Uterus (tissue), 4 donors: ENCODE measurements around the gene CFAP77. TPM values are rescaled to one million over a fixed set of nuclear protein-coding genes. Genes with fewer than 3 reads are reported as not detected.

ENCODE experiments used
- DNase-seq, 2 donors: peaks; one replicate each; pipeline ENCODE4 v3.0.0-alpha.2; 2019 to 2020
- H3K27ac ChIP-seq, 2 donors: fragments of 200-600 bp; sonication (generic); 1 replicate in 1 of 2; 2 replicates in 1 of 2; pipeline ENCODE4 v1.5.1; 2016 to 2018
- H3K27me3 ChIP-seq, 2 donors: fragments of 200-600 bp; sonication (generic); one replicate each; pipeline ENCODE4 v1.5.1; 2018 to 2019; ENCODE audit warnings: control low read depth in 1 of 2
- H3K36me3 ChIP-seq, 2 donors: fragments of 200-600 bp; sonication (generic); one replicate each; pipeline ENCODE4 v1.5.1; 2019; ENCODE audit warnings: control low read depth in 1 of 2
- H3K4me1 ChIP-seq, 2 donors: fragments of 200-600 bp; sonication (generic); one replicate each; pipeline ENCODE4 v1.5.1; 2018 to 2019; ENCODE audit warnings: control low read depth in 1 of 2
- H3K4me3 ChIP-seq, 2 donors: fragments of 200-600 bp; sonication (generic); 1 replicate in 1 of 2; 2 replicates in 1 of 2; pipeline ENCODE4 v1.5.1; 2018 to 2019; ENCODE audit warnings: mild to moderate bottlenecking in 1 of 2
- H3K9me3 ChIP-seq, 2 donors: fragments of 200-600 bp; sonication (generic); one replicate each; pipeline ENCODE4 v1.5.1; 2019; ENCODE audit warnings: control low read depth in 1 of 2
- CTCF ChIP-seq, 4 experiments: fragments of 200-600 bp in 2 of 4; fragments of 450-650 bp in 2 of 4; sonication (generic) in 2 of 4; IDR thresholded peaks; one replicate each; pipeline ENCODE4 v1.5.1; 2016 to 2019; ENCODE audit warnings: antibody characterized with exemption in 4 of 4, mild to moderate bottlenecking in 2 of 4, moderate library complexity in 1 of 4
- POLR2A ChIP-seq, 2 donors: fragments of 450-650 bp; IDR thresholded peaks; one replicate each; pipeline ENCODE4 v1.6.1; 2016; ENCODE audit warnings: antibody characterized with exemption in 2 of 2, mild to moderate bottlenecking in 1 of 2, moderate library complexity in 1 of 2
- intact Hi-C: fragments of 100-400 bp; cut with DNase I; formaldehyde crosslinking; loops from one replicate; pipeline ENCODE4 v1.15.1; 2023; ENCODE audit warnings: low total_unique reads
- total RNA-seq, 4 donors: library from RNA; depleted of rRNA in 3 of 4; stranded (reverse); fragments of >200 nt in 3 of 4; gene quantifications; one replicate each; pipeline versions ENCODE4 v1.1.0 to v1.2.4, GENCODE V29; 2014 to 2023
- donor health status: DM: yes; HTN: yes; CAD: no.

The CFAP77 gene
- total RNA-seq, 4 donors from 2014 or later, result 1.4 TPM; not detected in 3

- no peak overlapping the region for H3K4me3 ChIP-seq
- H3K27me3 ChIP-seq, result no peaks in the 10 kb centered on the region
- intact Hi-C loops, result no loop called here
- no peaks in the 10 kb centered on the region for H3K9me3 ChIP-seq
- DNase-seq, result no peak
- H3K4me1 ChIP-seq, result no peaks in the 10 kb centered on the region
- H3K27ac ChIP-seq, result no peak overlapping the region
- TF ChIP-seq POLR2A (IDR thresholded peaks at IDR 0.05) (no peak), CTCF (IDR thresholded peaks at IDR 0.05) (no peak)
- no peaks in the 10 kb centered on the region for H3K36me3 ChIP-seq
Measured at GRCh38 chr9:132497731-132498130, 87.7 kb downstream of the CFAP77 start.

GRCh38 chr9:132498531-132499210 lies 88.7 kb downstream of the CFAP77 start:
- DNase-seq, result no peak
- TF ChIP-seq CTCF (IDR thresholded peaks at IDR 0.05) (no peak), POLR2A (IDR thresholded peaks at IDR 0.05) (no peak)
- H3K27ac ChIP-seq, result no peak overlapping the region
- H3K4me1 ChIP-seq, result no peaks in the 10 kb centered on the region
- H3K9me3 ChIP-seq, result no peaks in the 10 kb centered on the region
- intact Hi-C loops, result no loop called here
- no peak overlapping the region for H3K4me3 ChIP-seq
- H3K36me3 ChIP-seq, result no peaks in the 10 kb centered on the region
- H3K27me3 ChIP-seq, result no peaks in the 10 kb centered on the region

- intact Hi-C loops, result no loop called here
- no peaks in the 10 kb centered on the region for H3K36me3 ChIP-seq
- TF ChIP-seq CTCF (IDR thresholded peaks at IDR 0.05), result no peak
- TF ChIP-seq POLR2A (IDR thresholded peaks at IDR 0.05), result no peak
- no peaks in the 10 kb centered on the region for H3K27me3 ChIP-seq
- no peaks in the 10 kb centered on the region for H3K4me1 ChIP-seq
- DNase-seq, result no peak
- H3K9me3 ChIP-seq, result no peaks in the 10 kb centered on the region
- H3K27ac ChIP-seq, result no peak overlapping the region
- no peak overlapping the region for H3K4me3 ChIP-seq
Measured at GRCh38 chr9:132499251-132499650, 89.2 kb downstream of the CFAP77 start.

DNA sequence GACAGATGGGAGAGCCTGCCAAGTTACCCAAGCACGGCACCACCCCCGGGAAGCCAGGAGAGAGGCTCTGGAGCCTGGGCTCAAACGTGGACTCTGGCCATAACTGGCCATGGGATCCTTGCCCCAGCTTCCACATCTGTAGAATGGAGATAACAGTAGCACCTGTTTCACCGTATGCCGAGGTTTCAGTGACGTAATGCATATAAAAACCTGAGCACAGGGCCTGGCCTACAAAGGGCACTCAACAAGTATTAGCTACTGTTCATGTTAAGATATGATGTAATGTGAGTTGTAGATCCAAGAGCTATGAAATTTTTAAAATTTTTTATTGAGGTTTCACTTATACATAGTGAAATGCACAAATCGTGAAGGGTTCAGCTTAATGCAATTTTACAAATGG lies 90.2 kb downstream of the CFAP77 start:
- H3K36me3 ChIP-seq, result no peaks in the 10 kb centered on the region
- H3K27me3 ChIP-seq, result no peaks in the 10 kb centered on the region
- no peak overlapping the region for H3K27ac ChIP-seq
- no peaks in the 10 kb centered on the region for H3K9me3 ChIP-seq
- no peak overlapping the region for H3K4me3 ChIP-seq
- TF ChIP-seq CTCF (IDR thresholded peaks at IDR 0.05) (no peak), POLR2A (IDR thresholded peaks at IDR 0.05) (no peak)
- no peak for DNase-seq
- H3K4me1 ChIP-seq, result no peaks in the 10 kb centered on the region
- intact Hi-C loops, result no loop called here

- H3K36me3 ChIP-seq, result no peaks in the 10 kb centered on the region
- no peaks in the 10 kb centered on the region for H3K9me3 ChIP-seq
- no peak for DNase-seq
- no peaks in the 10 kb centered on the region for H3K4me1 ChIP-seq
- no peak for TF ChIP-seq CTCF (IDR thresholded peaks at IDR 0.05)
- TF ChIP-seq POLR2A (IDR thresholded peaks at IDR 0.05), result no peak
- no peak overlapping the region for H3K27ac ChIP-seq
- no peaks in the 10 kb centered on the region for H3K27me3 ChIP-seq
- no peak overlapping the region for H3K4me3 ChIP-seq
- intact Hi-C loops, result no loop called here
Measured at GRCh38 chr9:132502480-132502879, 92.5 kb downstream of the CFAP77 start.
